Suppressor macrophage treated with lipopolysaccharide for 1 hour (primary cell): Measurements from ENCODE around the gene CHST14.

Experiments used
- DNase-seq, 3 donors: peaks; one replicate each; pipeline ENCODE4 v3.0.0-alpha.2; 2020 to 2022

The CHST14 gene

DNA sequence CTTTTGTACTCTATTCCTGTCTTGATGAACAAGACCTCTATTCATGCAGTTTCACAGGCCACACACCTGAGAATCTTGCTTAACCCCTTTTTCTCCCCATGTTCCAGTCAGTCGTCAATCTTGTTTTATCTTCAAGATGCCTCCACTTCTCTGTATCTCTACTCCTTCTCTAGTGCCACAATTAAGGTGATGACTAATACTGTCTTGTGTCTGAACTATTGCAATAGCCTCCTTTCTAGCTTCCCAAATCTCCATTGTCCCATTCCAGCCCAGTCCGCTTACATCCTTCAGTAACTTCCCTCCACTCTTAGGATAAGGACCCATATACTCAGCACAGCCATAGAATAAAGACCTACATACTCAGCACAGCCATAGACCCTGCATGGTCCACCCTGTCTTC lies 24.7 kb downstream of the CHST14 start:
- peak in 2 of 3 donors; percentile 22 to 32 for DNase-seq

DNA sequence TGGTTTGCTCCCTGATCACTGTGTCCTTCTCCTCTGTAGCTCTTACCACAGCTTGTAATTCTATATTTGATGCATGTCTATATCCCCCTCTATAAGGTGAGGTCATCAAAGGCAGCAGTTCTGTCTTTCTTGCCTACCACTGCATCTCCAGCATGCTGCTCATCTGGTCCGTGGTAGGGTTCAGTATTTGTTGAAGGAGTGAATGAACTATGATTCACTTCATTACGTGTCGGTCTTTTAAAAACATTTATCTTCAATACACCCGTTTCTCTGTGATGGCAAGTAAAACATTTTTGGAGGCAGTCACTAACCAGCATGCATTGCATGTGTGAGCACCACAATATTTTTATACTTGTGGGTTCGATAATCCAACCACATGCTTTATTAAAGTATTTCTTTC lies 27.6 kb downstream of the CHST14 start:
- no peak for DNase-seq

DNA sequence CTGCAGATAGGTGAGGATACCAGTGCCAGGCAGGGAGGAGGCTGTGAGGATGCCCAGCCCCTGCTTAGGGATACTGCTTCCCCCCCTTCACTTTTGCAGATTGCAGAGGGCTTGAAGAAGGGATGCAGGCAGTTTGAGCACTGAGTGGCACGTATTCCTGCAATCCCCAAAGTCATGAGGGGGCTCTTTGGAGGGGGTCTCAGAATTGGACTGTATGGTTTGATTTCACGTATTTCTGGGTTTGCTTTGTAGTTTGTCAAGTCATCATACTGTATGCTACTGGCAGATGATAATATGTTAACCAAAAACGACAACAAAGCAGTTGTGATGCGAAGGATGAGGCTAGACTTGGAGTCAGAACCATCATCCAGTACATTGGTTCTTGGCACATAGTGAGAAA lies 28.1 kb downstream of the CHST14 start:
- no peak for DNase-seq

DNA sequence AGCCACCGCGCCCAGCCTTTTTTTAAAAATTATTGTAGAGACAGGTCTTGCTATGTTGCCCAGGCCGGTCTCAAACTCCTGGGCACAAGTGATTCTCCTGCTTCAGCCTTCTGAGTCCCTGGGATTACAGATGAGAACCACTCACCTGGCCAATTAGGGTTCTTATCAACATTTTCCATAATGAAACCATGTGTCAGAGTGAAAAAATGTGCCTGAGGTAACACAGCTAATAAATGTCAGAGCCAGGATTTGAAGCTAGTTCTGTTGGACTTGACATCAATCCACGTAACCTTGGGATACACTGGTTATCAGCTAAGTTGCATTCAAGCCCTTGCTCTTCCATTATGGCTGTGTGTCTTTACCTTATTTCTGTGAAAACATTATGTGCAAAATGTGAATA lies 29.1 kb downstream of the CHST14 start:
- DNase-seq = no peak

DNA sequence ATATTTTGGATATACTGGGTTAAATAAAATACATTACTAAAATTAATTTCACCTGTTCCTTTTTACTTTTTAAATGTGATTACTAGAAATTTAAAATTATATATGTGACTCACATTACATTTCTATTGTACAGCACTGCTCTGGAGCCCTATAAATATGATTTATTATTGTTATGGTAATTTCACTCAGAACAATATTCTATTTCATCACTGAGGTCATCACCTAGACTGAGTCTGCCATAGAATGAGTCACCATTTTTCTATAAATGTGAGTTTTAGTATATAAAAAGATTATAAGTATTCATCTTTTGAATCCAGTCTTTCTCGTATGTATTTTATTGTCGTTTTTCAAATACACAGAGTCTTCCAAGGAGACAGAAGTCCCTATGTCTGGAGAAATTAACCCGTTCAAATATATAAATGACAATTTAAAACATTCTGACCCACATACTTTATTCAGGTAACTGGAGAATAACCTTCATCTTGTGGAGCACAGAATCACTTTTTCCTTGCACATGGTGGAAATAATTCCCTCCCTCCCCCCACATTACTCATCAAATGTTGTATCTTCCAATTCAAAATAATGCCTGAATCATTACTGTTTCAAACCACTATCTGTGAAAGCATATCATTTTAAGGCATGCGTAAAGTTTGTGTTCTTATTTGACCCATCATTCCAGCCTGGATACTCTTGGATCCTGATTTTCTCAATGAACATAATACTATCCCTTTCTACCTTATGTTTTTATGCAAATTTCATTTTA lies 30.0 kb downstream of the CHST14 start:
- peak in 1 of 3 donors; percentile 10 for DNase-seq

DNA sequence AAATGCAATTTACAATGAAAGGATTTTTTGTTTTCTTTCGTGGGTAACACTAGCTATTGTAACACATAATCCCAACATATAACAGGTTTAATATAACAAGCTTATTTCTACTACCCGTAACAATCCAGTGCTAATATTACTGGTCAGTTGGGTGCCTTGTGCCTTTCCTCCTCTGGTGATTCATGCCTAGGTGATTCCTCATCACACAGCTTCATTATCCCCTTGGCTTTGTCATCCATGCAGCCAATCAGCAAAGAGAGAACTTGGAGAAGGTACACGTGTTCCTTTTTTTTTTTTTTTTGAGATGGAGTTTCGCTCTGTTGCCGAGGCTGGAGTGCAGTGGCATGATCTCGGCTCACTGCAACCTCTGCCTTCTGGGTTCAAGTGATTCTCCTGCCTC lies 30.7 kb downstream of the CHST14 start:
- DNase-seq = no peak

DNA sequence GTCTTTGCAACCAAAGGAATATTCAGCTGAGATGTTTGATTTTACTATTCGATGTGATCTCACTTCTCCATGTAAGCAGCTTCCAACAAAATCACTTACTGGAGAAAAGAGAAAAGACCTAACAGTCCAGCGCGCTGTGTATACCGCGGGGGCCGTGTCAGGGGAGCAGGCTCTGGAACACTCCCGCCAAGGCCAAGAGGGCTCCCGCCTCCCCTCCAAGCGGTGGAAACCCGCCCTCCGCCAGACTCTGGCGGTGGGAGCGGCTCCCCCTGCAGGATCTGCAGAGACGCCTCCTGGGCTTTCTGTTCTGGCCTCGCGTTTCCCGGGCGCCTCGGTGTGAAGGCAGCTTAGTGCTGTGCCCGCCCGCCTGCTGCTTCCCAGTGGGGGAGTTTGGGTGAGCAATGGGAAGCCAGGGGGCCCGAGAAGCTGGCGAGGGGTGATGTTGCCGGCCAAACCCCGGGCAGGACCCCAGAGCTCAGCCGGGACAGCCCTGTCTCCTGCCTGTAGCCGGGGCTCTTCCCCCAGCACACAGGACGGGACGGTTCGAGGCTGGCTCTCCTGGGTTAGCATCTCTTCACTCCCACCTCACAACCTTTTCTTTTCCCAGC lies 36.3 kb downstream of the CHST14 start:
- peak; percentile 76 to 88 (median 80) for DNase-seq

DNA sequence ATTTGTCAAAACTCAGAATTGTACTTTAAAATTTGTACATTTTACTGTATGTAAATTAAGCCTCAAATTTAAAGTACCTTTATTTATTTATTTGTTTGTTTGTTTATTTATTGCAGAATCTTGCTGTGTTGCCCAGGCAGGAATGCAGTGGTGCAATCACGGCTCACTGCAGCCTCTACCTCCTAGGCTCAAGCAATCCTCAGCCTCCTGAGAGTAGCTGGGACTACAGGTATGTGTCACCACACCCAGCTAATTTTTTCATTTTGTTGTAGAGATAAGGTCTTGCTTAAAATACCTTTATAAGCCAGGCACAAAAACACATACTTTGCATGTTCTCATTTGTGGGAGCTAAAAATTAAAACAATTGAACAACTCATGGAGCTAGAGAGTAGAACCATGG lies 37.4 kb downstream of the CHST14 start:
- no peak for DNase-seq

DNA sequence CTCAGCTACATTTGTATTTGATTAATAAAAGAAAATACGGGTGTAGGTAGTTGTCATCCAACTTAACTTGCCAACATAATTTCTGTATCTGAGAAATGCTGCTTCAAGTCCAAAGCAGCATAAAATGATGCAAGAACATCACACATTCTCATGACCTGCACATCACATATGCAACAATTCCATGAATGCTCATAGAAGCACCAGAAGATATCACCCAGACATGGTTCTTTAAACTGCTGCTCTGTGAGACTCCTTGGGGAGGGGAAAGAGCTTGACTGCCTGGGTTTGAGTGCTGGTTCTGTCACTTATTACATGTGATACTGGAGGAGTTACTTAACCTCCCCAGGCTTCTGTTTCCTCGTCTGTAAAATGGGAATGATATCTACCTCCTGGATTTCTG lies 39.4 kb downstream of the CHST14 start:
- DNase-seq = no peak

DNA sequence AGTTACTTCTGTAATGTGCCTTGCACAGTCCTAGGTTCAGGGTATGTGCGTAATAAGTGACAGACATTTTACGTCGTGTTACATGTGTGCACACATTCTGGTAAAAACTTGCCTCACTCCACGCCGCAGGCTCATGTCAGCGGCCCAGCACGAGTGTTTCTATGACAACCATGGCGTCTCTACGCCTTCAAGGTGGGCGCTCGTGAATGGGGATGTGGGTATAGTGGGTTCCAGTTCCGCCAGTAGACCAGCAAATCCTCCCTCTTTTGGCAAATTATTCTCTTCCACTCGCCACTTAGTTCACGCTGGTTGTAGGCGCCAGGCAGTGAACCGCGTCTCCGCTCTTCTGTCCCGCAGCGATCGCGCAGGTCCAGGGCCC lies 40.3 kb downstream of the CHST14 start:
- peak; percentile 26 to 45 (median 34) for DNase-seq

DNA sequence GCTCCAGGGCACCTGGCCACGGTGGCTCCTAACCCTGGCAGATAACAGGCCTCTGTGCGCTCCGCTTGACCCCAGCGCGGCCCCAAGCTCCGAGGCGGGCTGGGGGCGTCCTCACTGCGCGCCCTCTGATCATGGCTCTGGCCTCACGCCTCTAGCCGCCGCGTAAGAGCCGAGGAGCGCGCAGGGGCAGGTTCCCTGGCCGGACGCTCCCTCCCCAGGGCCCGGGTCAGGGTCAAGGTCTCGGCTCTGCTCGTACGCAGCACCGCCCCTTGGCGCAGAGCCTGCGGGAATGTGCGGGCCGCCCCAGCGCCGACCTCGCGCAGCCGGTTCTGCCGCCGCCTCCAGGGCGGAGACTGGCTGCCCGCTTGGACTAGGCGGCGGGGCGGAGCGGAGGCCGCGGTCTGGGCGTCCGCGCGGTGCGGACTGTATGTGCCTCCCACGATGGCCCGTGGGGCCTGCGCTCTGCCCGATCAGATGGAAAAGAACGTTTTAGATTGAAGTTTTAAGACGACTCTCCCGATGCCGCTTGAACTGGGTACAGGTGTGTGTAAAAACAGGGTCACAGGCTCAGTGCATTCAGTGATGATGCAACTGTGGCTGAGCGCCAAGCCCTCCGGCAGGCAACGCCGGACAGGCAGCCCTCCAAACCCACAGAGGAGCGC lies 40.8 kb downstream of the CHST14 start:
- peak; percentile 61 to 80 (median 62) for DNase-seq

DNA sequence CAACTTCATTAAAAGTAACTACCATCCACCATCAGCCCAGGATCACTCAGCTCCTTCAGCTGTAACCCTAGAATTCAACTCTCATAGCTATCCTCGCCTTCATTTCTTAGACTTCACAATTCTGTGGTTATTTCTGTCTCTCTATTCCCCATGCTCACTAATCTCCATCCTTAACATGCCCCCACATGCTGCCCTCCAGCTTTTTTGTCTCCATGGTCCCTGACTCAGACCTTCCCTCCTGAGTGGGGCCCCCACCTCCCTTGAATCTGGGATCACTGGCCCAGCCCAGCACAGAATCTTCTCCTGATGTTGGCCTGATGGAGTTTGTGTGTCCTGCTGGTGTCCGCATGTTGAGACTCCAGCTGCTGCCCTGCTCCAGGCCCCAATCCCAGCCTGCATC lies 41.7 kb downstream of the CHST14 start:
- no peak for DNase-seq

DNA sequence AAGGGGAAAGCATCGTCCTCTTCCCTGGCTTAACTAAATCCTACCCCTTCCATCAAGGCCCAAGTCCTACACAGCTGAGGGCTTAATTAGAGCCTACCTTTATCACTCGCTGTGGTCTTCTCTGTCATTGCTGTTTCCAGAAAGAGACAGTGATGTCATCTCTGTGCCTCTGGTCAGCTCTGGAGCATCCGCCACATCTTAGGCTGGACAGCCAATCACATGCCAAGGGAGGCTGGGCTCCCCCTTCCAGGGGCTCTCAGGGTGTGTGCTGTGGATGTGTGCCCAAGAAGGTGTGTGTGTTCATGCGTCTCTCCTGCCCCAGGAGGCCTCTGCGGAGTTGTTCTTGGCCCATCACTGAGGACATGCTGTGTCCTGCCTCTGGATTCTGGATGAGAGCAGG lies 42.8 kb downstream of the CHST14 start:
- DNase-seq = no peak

DNA sequence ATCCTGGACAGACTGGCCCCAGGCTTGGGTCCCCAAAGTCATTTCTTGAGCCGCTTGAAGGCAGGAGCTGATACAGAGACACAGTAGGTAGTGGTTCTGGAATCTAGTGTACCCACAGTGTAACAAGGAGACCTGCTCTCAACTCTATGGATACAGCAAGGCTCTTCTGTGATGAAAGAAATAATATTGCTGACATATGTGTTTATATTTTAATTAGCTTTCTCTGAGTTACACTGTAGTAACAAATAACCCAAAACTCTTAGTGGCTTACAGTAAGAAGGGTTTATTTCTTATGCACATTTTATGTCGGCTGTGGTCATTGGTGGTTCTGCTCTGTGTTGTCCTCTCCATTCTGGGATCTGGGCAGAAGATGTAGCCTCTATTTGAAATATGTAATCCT lies 45.5 kb downstream of the CHST14 start:
- DNase-seq = no peak
